ENCODE results near the gene MANF. TPM values are rescaled to one million over a fixed set of nuclear protein-coding genes. Genes with fewer than 3 reads are reported as not detected.
A peak's percentile ranks its signal among the peaks of the same experiment; 100 is the strongest.

The MANF gene
- total and polyA plus RNA-seq, 2 of the 13 experiments (the other 11 are each of a cell fraction or from before 2014, with no cell fraction given), result 55.4 to 269 TPM

GRCh38 chr3:51386159-51386851 lies 1.2 kb downstream of the MANF start (continued):
- TF ChIP-seq POLR2G (IDR thresholded peaks at IDR 0.05; ENCODE audit: low read depth, low read length) (peak; percentile 21; the same call in 1 of the 2 replicates), EP300 (IDR thresholded peaks at IDR 0.05; ENCODE audit: low read depth in 2 of 2, low read length in 2 of 2) (no peak), EP300 (CRISPR knock-in tag; IDR thresholded peaks at IDR 0.05; ENCODE audit: borderline replicate concordance) (no peak), POLR2AphosphoS5 (IDR thresholded peaks at IDR 0.05; ENCODE audit: low read depth, low read length) (0 out of 2 replicates have a peak, but pooled peaks have one; percentile 1), HHEX (CRISPR knock-in tag; IDR thresholded peaks at IDR 0.05) (no peak), HDAC1 (CRISPR knock-in tag; IDR thresholded peaks at IDR 0.05) (no peak), ZKSCAN1 (IDR thresholded peaks at IDR 0.05; ENCODE audit: low read length) (peak; percentile 95), POLR2A (IDR thresholded peaks at IDR 0.05; ENCODE audit: insufficient read depth in 1 of 2, low read depth in 2 of 2, low read length in 2 of 2) (peak in 1 of 2 experiments; percentile 16; a peak in 1 of 4 replicates)

- TF ChIP-seq IKZF4 (CRISPR knock-in tag; IDR thresholded peaks at IDR 0.05; ENCODE audit: borderline replicate concordance, low read depth, not compliant biosample characterization) (no peak), SUZ12 (IDR thresholded peaks at IDR 0.05; ENCODE audit: low read depth, low read length) (no peak), ZNF34 (CRISPR knock-in tag; IDR thresholded peaks at IDR 0.05; ENCODE audit: borderline replicate concordance) (no peak), ZFAT (CRISPR knock-in tag; conservative IDR thresholded peaks at IDR 0.05) (no peak)
- TF ChIP-seq, protein P1, sequence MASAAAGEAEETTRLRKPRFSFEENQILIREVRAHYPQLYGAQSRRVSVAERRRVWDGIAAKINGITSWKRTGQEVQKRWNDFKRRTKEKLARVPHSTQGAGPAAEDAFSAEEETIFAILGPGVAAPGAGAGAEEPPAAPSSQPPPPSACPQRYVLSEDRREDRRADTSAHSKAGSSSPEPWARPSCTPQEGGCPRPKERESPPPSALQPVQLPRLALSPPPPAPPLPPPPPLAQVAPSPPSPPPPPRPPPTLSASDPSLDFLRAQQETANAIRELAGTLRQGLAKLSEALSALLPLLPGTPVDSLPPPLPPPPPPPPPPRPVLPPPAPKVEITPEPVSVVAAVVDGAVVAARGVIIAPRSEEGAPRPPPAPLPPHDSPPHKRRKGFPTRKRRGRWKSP (CRISPR knock-in tag; IDR thresholded peaks at IDR 0.05), result no peak
- peak overlapping the region; percentile 86; the same call in 1 of the 2 replicates for H3K9ac ChIP-seq (ENCODE audit: insufficient read depth, low read depth, low read length)
- peaks cover 8% of the 10 kb centered on the region for H4K20me1 ChIP-seq (ENCODE audit: insufficient read depth, low read length)
- no peak for FAIRE-seq
- H3K27me3 ChIP-seq (ENCODE audit: control insufficient read depth in 1 of 2, insufficient read depth in 2 of 2, low read length in 2 of 2), result no peaks in the 10 kb centered on the region; a peak in 1 of 5 replicates
- no peak for ATAC-seq
- no TSS peak for BruUV-seq (replicated peaks)
- ChIA-PET POLR2A (interaction anchor here (1.8 kb wide), 1 partner anchor 818 kb away, joined by 11 read pairs; the partner anchor contains the start of gene HEMK1), CTCF (ENCODE audit: low intra/inter-chr PET ratio, low total read pairs) (no interaction called here)
- WGBS (ENCODE audit: low lambda C conversion rate), result 89% methylated on average over 5 of the region's 5 CpGs
- intact Hi-C loops (cut with micrococcal nuclease; ENCODE audit: unreplicated experiment) (loop anchor here (10.0 kb wide), 1 partner anchor 288 kb away; the partner anchor contains the start of gene TEX264), in situ Hi-C loops (cut with HindIII; ENCODE audit: extremely low pct_ligation_motif_present, low pct_unique_long_range_greater_than_20kb) (no loop called here)
- peak overlapping the region; percentile 86 for H3K4me2 ChIP-seq (ENCODE audit: low read depth, low read length)
- no peak overlapping the region for H2AFZ ChIP-seq (ENCODE audit: low read length)
- no peak for DNase-seq (ENCODE audit: low spot score)
- peak overlapping the region; percentile 90 to 95 (median 92); a peak in 5 of 6 replicates for H3K4me3 ChIP-seq (replicated peaks in 1 of 3; ENCODE audit: insufficient read depth in 1 of 3, low read depth in 2 of 3, low read length in 3 of 3)
- H3K79me2 ChIP-seq (ENCODE audit: insufficient read depth, low read length), result peaks cover 40% of the 10 kb centered on the region
- H3K27ac ChIP-seq (ENCODE audit: extremely low read length, insufficient read depth, low read length), result peak overlapping the region; percentile 55
- H3K9me3 ChIP-seq (ENCODE audit: low read length), result no peaks in the 10 kb centered on the region
- peaks cover 4 to 12% of the 10 kb centered on the region in 2 experiments; a peak in 4 of 5 replicates for H3K36me3 ChIP-seq (replicated peaks in 1 of 2; ENCODE audit: control insufficient read depth in 1 of 2, insufficient read depth in 2 of 2, low read length in 2 of 2)
- H3K4me1 ChIP-seq (ENCODE audit: insufficient read depth, low read length), result peaks cover 55% of the 10 kb centered on the region
Observed at GRCh38 chr3:51386852-51387229, 1.8 kb downstream of the MANF start.

All from HepG2 (cell line).